ENCODE data around the gene SLBP. TPM values are rescaled to one million over a fixed set of nuclear protein-coding genes. Genes with fewer than 3 reads are reported as not detected.
A peak's percentile ranks its signal among the peaks of the same experiment; 100 is the strongest.

The SLBP gene
- total RNA-seq, 1 experiment from 2014 or later, result 61.7 TPM

DNA sequence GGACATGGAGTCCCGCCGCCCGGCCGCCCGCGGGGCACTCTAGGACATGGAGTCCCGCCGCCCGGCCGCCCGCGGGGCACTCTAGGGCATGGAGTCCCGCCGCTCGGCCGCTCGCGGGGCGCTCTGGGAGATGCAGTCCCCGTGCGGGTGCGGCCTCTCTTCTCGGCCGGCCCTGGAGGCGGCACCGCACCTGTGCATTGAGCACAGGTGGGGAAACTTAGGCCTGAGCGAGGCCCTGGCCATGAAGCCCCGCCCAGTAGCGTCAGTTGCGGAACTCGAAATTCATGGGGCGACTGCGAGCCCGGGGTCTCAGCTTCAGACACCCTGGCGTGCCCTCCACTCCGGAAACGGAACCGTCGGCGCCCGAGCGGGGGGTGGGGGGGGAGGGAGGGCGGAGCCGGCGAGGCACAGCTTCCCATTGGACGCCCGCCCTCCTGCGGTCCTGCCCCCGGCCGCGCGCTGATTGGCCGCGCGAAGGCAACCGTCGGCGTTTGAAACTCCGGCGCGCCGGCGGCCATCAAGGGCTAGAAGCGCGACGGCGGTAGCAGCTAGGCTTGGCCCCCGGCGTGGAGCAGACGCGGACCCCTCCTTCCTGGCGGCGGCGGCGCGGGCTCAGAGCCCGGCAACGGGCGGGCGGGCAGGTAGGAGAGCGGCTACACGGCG, 9.0 kb upstream of the SLBP start, which contains the start of the genes TACC3 and TMEM129:
TSS of gene TACC3 (plus strand) at position 519 of the 663 bp plus-strand sequence. CDS start 1,901 bp downstream, outside the sequence.
TSS of gene TMEM129 (minus strand) at position 321 of the 663 bp plus-strand sequence. CDS start 486 bp downstream, outside the sequence.
- Histone ChIP-seq H3K9me3 (ENCODE audit: insufficient read depth, low read depth) (no peaks in the 10 kb centered on the region), H3K36me3 (ENCODE audit: low read depth) (0 out of 2 replicates have a peak, but pooled peaks cover 9% of the 10 kb centered on the region), H3K27me3 (ENCODE audit: insufficient read depth, low read depth) (no peaks in the 10 kb centered on the region), H3K79me2 (ENCODE audit: low read depth) (peaks cover 86% of the 10 kb centered on the region), H3K4me2 (peak within 1 kb of the TSS; percentile 95), H4K20me1 (ENCODE audit: insufficient read depth) (peaks cover 19% of the 10 kb centered on the region; the same call in 1 of the 2 replicates), H3K27ac (peak within 1 kb of the TSS; percentile 48), H3K4me1 (replicated peaks; ENCODE audit: insufficient read depth) (peaks cover 33% of the 10 kb centered on the region), H2AFZ (peak within 1 kb of the TSS; percentile 74), H3K4me3 (peak within 1 kb of the TSS; percentile 93), H3F3A (ENCODE audit: insufficient read depth, low read depth) (peaks cover 33% of the 10 kb centered on the region; the same call in 1 of the 2 replicates), H3K9me2 (ENCODE audit: insufficient read depth) (no peaks in the 10 kb centered on the region)
- peak; percentile 95 to 97 for DNase-seq
- BruUV-seq (replicated peaks), result no TSS peak
- ChIA-PET CTCF (no interaction called here), POLR2A (ENCODE audit: unreplicated experiment) (interaction anchor here (0.6 to 0.7 kb wide), 3 partner anchors 28 to 669 kb away, joined by 4 read pairs; no protein-coding TSS in a partner anchor)
- intact Hi-C loops (cut with micrococcal nuclease; ENCODE audit: unreplicated experiment), result loop anchor here (10.0 kb wide), 2 partner anchors 174 to 376 kb away; partner anchors contain the start of gene UVSSA
- TF ChIP-seq CTCF (conservative IDR thresholded peaks at IDR 0.05) (no peak), EZH2 (IDR thresholded peaks at IDR 0.05; ENCODE audit: low read depth) (no peak)

- no peaks in the 10 kb centered on the region for H3K9me2 ChIP-seq (ENCODE audit: insufficient read depth)
- no peaks in the 10 kb centered on the region for H3K9me3 ChIP-seq (ENCODE audit: insufficient read depth, low read depth)
- peak overlapping the region; percentile 48 for H3K27ac ChIP-seq
- peaks cover 20% of the 10 kb centered on the region; the same call in 1 of the 2 replicates for H4K20me1 ChIP-seq (ENCODE audit: insufficient read depth)
- H3K4me2 ChIP-seq, result peak overlapping the region; percentile 89
- BruUV-seq (replicated peaks), result no TSS peak
- ChIA-PET POLR2A (ENCODE audit: unreplicated experiment) (interaction anchor here (0.6 kb wide), 1 partner anchor 669 kb away, joined by 4 read pairs; no protein-coding TSS in a partner anchor), CTCF (interaction anchor here (1.1 kb wide), 1 partner anchor 7 kb away, joined by 3 read pairs; no protein-coding TSS in a partner anchor)
- no peak for TF ChIP-seq EZH2 (IDR thresholded peaks at IDR 0.05; ENCODE audit: low read depth)
- TF ChIP-seq CTCF (conservative IDR thresholded peaks at IDR 0.05), result no peak
- H3K36me3 ChIP-seq (ENCODE audit: low read depth), result 0 out of 2 replicates have a peak, but pooled peaks cover 2% of the 10 kb centered on the region
- peaks cover 25% of the 10 kb centered on the region for H3K4me1 ChIP-seq (replicated peaks; ENCODE audit: insufficient read depth)
- DNase-seq, result no peak
- intact Hi-C loops (cut with micrococcal nuclease; ENCODE audit: unreplicated experiment), result loop anchor here (10.0 kb wide), 2 partner anchors 174 to 376 kb away; partner anchors contain the start of gene UVSSA
- H3K79me2 ChIP-seq (ENCODE audit: low read depth), result peaks cover 88% of the 10 kb centered on the region
- peaks cover 28% of the 10 kb centered on the region; the same call in 1 of the 2 replicates for H3F3A ChIP-seq (ENCODE audit: insufficient read depth, low read depth)
- peak overlapping the region; percentile 50; the same call in 1 of the 2 replicates for H2AFZ ChIP-seq
- no peaks in the 10 kb centered on the region for H3K27me3 ChIP-seq (ENCODE audit: insufficient read depth, low read depth)
- H3K4me3 ChIP-seq, result peak overlapping the region; percentile 81
Observed at GRCh38 chr4:1720163-1720983, 8.3 kb upstream of the SLBP start.

All from PC-9 (cell line).